Activated CD4-positive, alpha-beta T cell treated with anti-CD3 and anti-CD28 coated beads, Interleukin-2, amount 50 U/mL, for 1 hour (primary cell): ENCODE data around the gene CACNA1D.

Experiments
- DNase-seq: peaks from one replicate; pipeline ENCODE4 v3.0.0-alpha.2; 2020

Gene CACNA1D

GRCh38 chr3:53766706-53767105, 272.3 kb downstream of the CACNA1D start:
- DNase-seq = no peak

- DNase-seq = no peak
These were observed 274.4 kb downstream of the CACNA1D start for GRCh38 chr3:53768478-53769459.

GRCh38 chr3:53772562-53772961, 278.2 kb downstream of the CACNA1D start:
- DNase-seq = no peak

GRCh38 chr3:53773021-53773436, 278.6 kb downstream of the CACNA1D start:
- no peak for DNase-seq

GRCh38 chr3:53773611-53774368, 279.4 kb downstream of the CACNA1D start:
- DNase-seq = no peak

- no peak for DNase-seq
These were observed 280.0 kb downstream of the CACNA1D start for GRCh38 chr3:53774414-53774813.

GRCh38 chr3:53775018-53775417, 280.6 kb downstream of the CACNA1D start:
- DNase-seq = no peak

- no peak for DNase-seq
These were observed 281.4 kb downstream of the CACNA1D start for GRCh38 chr3:53775834-53776251.

GRCh38 chr3:53776494-53777101, 282.2 kb downstream of the CACNA1D start:
- no peak for DNase-seq

- no peak for DNase-seq
These were observed 283.1 kb downstream of the CACNA1D start for GRCh38 chr3:53777468-53777867.

GRCh38 chr3:53778153-53778552, 283.7 kb downstream of the CACNA1D start:
- no peak for DNase-seq

- DNase-seq = no peak
These were observed 285.8 kb downstream of the CACNA1D start for GRCh38 chr3:53780171-53780570.

GRCh38 chr3:53780806-53781205, 286.4 kb downstream of the CACNA1D start:
- DNase-seq = no peak

GRCh38 chr3:53787016-53787415, 292.6 kb downstream of the CACNA1D start:
- no peak for DNase-seq

GRCh38 chr3:53788038-53788437, 293.6 kb downstream of the CACNA1D start:
- DNase-seq = no peak

GRCh38 chr3:53789459-53789858, 295.0 kb downstream of the CACNA1D start:
- no peak for DNase-seq

- no peak for DNase-seq
These were observed 296.1 kb downstream of the CACNA1D start for GRCh38 chr3:53790470-53790869.

- no peak for DNase-seq
These were observed 296.9 kb downstream of the CACNA1D start for GRCh38 chr3:53791317-53791716.

- DNase-seq = no peak
These were observed 298.5 kb downstream of the CACNA1D start for GRCh38 chr3:53792866-53793265.

- no peak for DNase-seq
These were observed 300.2 kb downstream of the CACNA1D start for GRCh38 chr3:53794597-53794996.

GRCh38 chr3:53795176-53795575, 300.8 kb downstream of the CACNA1D start:
- no peak for DNase-seq

GRCh38 chr3:53795789-53796560, 301.6 kb downstream of the CACNA1D start:
- DNase-seq = no peak

- DNase-seq = no peak
These were observed 303.7 kb downstream of the CACNA1D start for GRCh38 chr3:53798144-53798543.
